ENCODE measurements around the gene ZC2HC1C.

DNA sequence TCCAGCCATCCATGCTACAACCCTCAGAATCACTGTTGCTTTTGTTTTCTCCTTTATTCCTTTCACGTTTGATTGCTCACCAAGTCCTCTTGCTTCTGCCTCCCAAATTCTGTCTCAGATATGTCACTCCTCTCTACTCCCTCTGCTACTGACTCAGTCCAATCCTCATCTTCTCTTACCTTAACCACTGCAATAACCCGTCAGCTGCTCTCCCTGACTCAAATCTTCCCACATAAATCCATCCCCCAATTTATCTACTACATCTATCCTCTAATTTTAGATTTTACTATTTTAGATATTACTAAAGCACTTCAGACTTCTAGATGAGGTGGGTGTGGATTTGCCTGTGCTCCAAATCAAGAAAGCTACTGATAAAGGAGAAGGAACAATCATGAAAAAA, 43.6 kb upstream of the ZC2HC1C start:
- no peak for TF ChIP-seq YY1 (IDR thresholded peaks at IDR 0.05; ENCODE audit: insufficient read depth, insufficient read length)
- no peak for TF ChIP-seq SUZ12 (IDR thresholded peaks at IDR 0.05; ENCODE audit: extremely low read depth, insufficient read depth, insufficient read length)

Data from NT2/D1 (cell line).